DND-41 (cell line): Measurements from ENCODE around the gene LTA4H.

Experiments used
- CTCF ChIP-seq: IDR thresholded peaks from 2 replicates; pipeline ENCODE4 v1.5.1; 2012; ENCODE audit warnings: borderline replicate concordance, low read length, moderate library complexity, mild to moderate bottlenecking; ENCODE audit not compliant: poor library complexity, severe bottlenecking; ENCODE audit errors: extremely low read depth
- EZH2 ChIP-seq: IDR thresholded peaks from 3 replicates; pipeline ENCODE4 v1.6.1; 2012; ENCODE audit warnings: borderline replicate concordance, low read depth, mild to moderate bottlenecking, moderate library complexity, low read length, inconsistent platforms; ENCODE audit not compliant: severe bottlenecking

- TF ChIP-seq CTCF: no peak
- no peak for TF ChIP-seq EZH2
Observed at GRCh38 chr12:96047229-96048211, 12.1 kb upstream of the LTA4H start.
